Measurements from ENCODE around the gene SF3B2. TPM values are rescaled to one million over a fixed set of nuclear protein-coding genes. Genes with fewer than 3 reads are reported as not detected.

Gene SF3B2
- total RNA-seq, 2 experiments from 2014 or later: 255 to 278 TPM

- DNase-seq (no peak), ATAC-seq (no peak)
- ChIA-PET CTCF (interaction anchor here (1.3 to 5.9 kb wide), 3 partner anchors 9 to 233 kb away, joined by 3 to 38 read pairs (median 20); no protein-coding TSS in a partner anchor), POLR2A (interaction anchor here (0.6 to 1.9 kb wide), 5 partner anchors 9 to 1788 kb away, joined by 3 to 6 read pairs (median 3); no protein-coding TSS in a partner anchor)
- no peak for TF ChIP-seq CTCF (IDR thresholded peaks at IDR 0.05)
- intact Hi-C loops (cut with micrococcal nuclease): no loop called here
- H3K27me3 Mint-ChIP-seq: peaks cover 17% of the 10 kb centered on the region
- no peaks in the 10 kb centered on the region for H3K9me3 Mint-ChIP-seq
- peaks cover 9% of the 10 kb centered on the region for H3K4me1 Mint-ChIP-seq (ENCODE audit: low read depth)
- H3K4me3 Mint-ChIP-seq: no peak overlapping the region
- no peak overlapping the region for H3K27ac Mint-ChIP-seq
- H3K36me3 Mint-ChIP-seq (ENCODE audit: low read depth): no peaks in the 10 kb centered on the region
Observed at GRCh38 chr11:66012946-66013761, 39.0 kb upstream of the SF3B2 start.

- ChIA-PET POLR2A (interaction anchor here (0.6 to 1.9 kb wide), 4 partner anchors 9 to 1789 kb away, joined by 3 to 6 read pairs (median 3); no protein-coding TSS in a partner anchor), CTCF (interaction anchor here (1.3 to 5.9 kb wide), 3 partner anchors 9 to 234 kb away, joined by 3 to 38 read pairs (median 20); no protein-coding TSS in a partner anchor)
- TF ChIP-seq CTCF (IDR thresholded peaks at IDR 0.05): no peak
- Mint-ChIP-seq H3K4me1 (ENCODE audit: low read depth) (peaks cover 9% of the 10 kb centered on the region), H3K27me3 (peaks cover 17% of the 10 kb centered on the region), H3K27ac (no peak overlapping the region), H3K4me3 (no peak overlapping the region), H3K9me3 (no peaks in the 10 kb centered on the region), H3K36me3 (ENCODE audit: low read depth) (no peaks in the 10 kb centered on the region)
- DNase-seq: no peak
- no peak for ATAC-seq
- intact Hi-C loops (cut with micrococcal nuclease): no loop called here
Observed at GRCh38 chr11:66013762-66014100, 38.4 kb upstream of the SF3B2 start.

- DNase-seq (no peak), ATAC-seq (no peak)
- no peak overlapping the region for H3K27ac Mint-ChIP-seq
- H3K36me3 Mint-ChIP-seq (ENCODE audit: low read depth): no peaks in the 10 kb centered on the region
- no peaks in the 10 kb centered on the region for H3K9me3 Mint-ChIP-seq
- TF ChIP-seq CTCF (IDR thresholded peaks at IDR 0.05): no peak
- POLR2A ChIA-PET: no interaction called here
- peaks cover 17% of the 10 kb centered on the region for H3K27me3 Mint-ChIP-seq
- intact Hi-C loops (cut with micrococcal nuclease): no loop called here
- CTCF ChIA-PET: interaction anchor here (1.5 to 5.9 kb wide), 2 partner anchors 30 to 31 kb away, joined by 6 to 38 read pairs; no protein-coding TSS in a partner anchor
- peaks cover 9% of the 10 kb centered on the region for H3K4me1 Mint-ChIP-seq (ENCODE audit: low read depth)
- H3K4me3 Mint-ChIP-seq: no peak overlapping the region
Observed at GRCh38 chr11:66014804-66015453, 37.2 kb upstream of the SF3B2 start.

GRCh38 chr11:66015454-66015881 lies 36.7 kb upstream of the SF3B2 start:
- no peak for TF ChIP-seq CTCF (IDR thresholded peaks at IDR 0.05)
- Mint-ChIP-seq H3K4me3 (no peak overlapping the region), H3K4me1 (ENCODE audit: low read depth) (peaks cover 12% of the 10 kb centered on the region), H3K36me3 (ENCODE audit: low read depth) (no peaks in the 10 kb centered on the region), H3K27me3 (peaks cover 17% of the 10 kb centered on the region), H3K9me3 (no peaks in the 10 kb centered on the region), H3K27ac (no peak overlapping the region)
- intact Hi-C loops (cut with micrococcal nuclease): no loop called here
- ATAC-seq (no peak), DNase-seq (no peak)
- ChIA-PET CTCF (interaction anchor here (1.5 kb wide), 1 partner anchor 29 kb away, joined by 6 read pairs; no protein-coding TSS in a partner anchor), POLR2A (interaction anchor here (0.6 kb wide), 1 partner anchor 357 kb away, joined by 3 read pairs; no protein-coding TSS in a partner anchor)

Measured in activated CD8-positive, alpha-beta T cell treated with anti-CD3 and anti-CD28 coated beads for 36 hours (primary cell).